ENCODE data around the gene MRPL42.

GRCh38 chr12:93459097-93459496 lies 8.2 kb upstream of the MRPL42 start:
- TF ChIP-seq POLR2A (IDR thresholded peaks at IDR 0.05) (no peak), CTCF (IDR thresholded peaks at IDR 0.05) (no peak)
